Measurements from ENCODE around the gene ATG4A. TPM values are rescaled to one million over a fixed set of nuclear protein-coding genes. Genes with fewer than 3 reads are reported as not detected.

Gene ATG4A
- total RNA-seq, 1 experiment from 2014 or later, result 6.4 TPM

DNA sequence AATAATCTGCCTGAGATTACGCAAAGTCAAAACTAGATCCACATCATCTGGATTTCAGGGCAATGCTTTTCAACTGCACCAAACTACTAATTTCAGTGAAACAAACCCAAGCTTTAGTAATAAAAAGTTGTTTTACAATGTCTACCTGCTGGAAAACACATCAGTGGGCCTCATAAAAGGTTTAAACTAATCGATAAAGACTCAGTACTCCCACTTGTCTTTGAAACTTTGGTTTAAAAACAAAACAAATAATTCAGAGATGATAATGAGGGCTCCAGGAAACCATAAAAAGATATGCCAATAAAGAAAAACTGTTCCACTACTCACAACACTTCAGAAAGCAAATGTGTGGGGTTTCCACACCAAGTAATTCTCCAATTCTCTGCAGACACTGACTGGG, 10.5 kb upstream of the ATG4A start:
- no peak for DNase-seq
- no peak overlapping the region for H3K23ac ChIP-seq (ENCODE audit: insufficient read length, low read depth, low read length)
- Mint-ChIP-seq H3K4me3 (no peak overlapping the region), H3K9me3 (no peaks in the 10 kb centered on the region), H3K27me3 (ENCODE audit: low read depth) (no peaks in the 10 kb centered on the region), H3K27ac (no peak overlapping the region), H3K4me1 (no peaks in the 10 kb centered on the region), H3K36me3 (ENCODE audit: insufficient read depth in 1 of 3, low read depth in 3 of 3) (peaks cover 2 to 15% (median 10%) of the 10 kb centered on the region in 3 experiments; a peak in 5 of 7 replicates)
- H2AK5ac ChIP-seq (ENCODE audit: insufficient read length, low read length), result no peak overlapping the region
- no peak overlapping the region for H2AFZ ChIP-seq (ENCODE audit: low read length)
- H3K9ac ChIP-seq (ENCODE audit: extremely low read depth, insufficient read length, low read length), result no peak overlapping the region
- no CpG with 5 or more reads among the region's 2 CpGs for WGBS (ENCODE audit: extremely low coverage, insufficient read length, low lambda C conversion rate)
- no peaks in the 10 kb centered on the region for H3K27me3 ChIP-seq (ENCODE audit: insufficient read depth, low read length)
- H4K8ac ChIP-seq (replicated peaks; ENCODE audit: insufficient read length, low read depth, low read length), result no peak overlapping the region
- no peaks in the 10 kb centered on the region for H3K9me3 ChIP-seq (ENCODE audit: control insufficient read depth, low read depth, low read length)
- H3K27ac ChIP-seq (ENCODE audit: insufficient read length, low read depth, low read length), result no peak overlapping the region
- no peak overlapping the region for H2BK120ac ChIP-seq (ENCODE audit: low read depth, low read length, poor library complexity, severe bottlenecking)
- H3T11ph ChIP-seq (ENCODE audit: low read length), result no peak overlapping the region
- no peak overlapping the region for H2BK12ac ChIP-seq (ENCODE audit: insufficient read length, low read depth, low read length)
- H2BK5ac ChIP-seq (ENCODE audit: insufficient read length, low read length), result no peak overlapping the region
- no peaks in the 10 kb centered on the region for H3K23me2 ChIP-seq (ENCODE audit: insufficient read length, low read depth, low read length, poor library complexity, severe bottlenecking)
- H4K20me1 ChIP-seq (ENCODE audit: control insufficient read depth, insufficient read depth, insufficient read length), result no peaks in the 10 kb centered on the region
- H4K5ac ChIP-seq (ENCODE audit: insufficient read length, low read depth, low read length), result no peak overlapping the region
- no peaks in the 10 kb centered on the region for H3K4me1 ChIP-seq (ENCODE audit: insufficient read depth, low read length)
- no peak overlapping the region for H2BK15ac ChIP-seq (ENCODE audit: low read depth, low read length)
- TF ChIP-seq CTCF (conservative IDR thresholded peaks at IDR 0.05), result no peak
- no peak overlapping the region for H3K14ac ChIP-seq (ENCODE audit: insufficient read depth, low read length)
- H3K79me2 ChIP-seq (ENCODE audit: insufficient read depth, low read length), result no peaks in the 10 kb centered on the region
- H3K4ac ChIP-seq (ENCODE audit: low read depth, low read length), result no peak overlapping the region
- no peak overlapping the region for H2BK20ac ChIP-seq (ENCODE audit: low read depth, low read length, poor library complexity, severe bottlenecking)
- H4K91ac ChIP-seq (ENCODE audit: insufficient read length, low read depth, low read length), result no peak overlapping the region
- H3K56ac ChIP-seq (ENCODE audit: insufficient read length, low read depth, low read length), result no peak overlapping the region
- H3K4me2 ChIP-seq (ENCODE audit: insufficient read depth, insufficient read length, low read length), result no peak overlapping the region
- no peaks in the 10 kb centered on the region for H3K79me1 ChIP-seq (ENCODE audit: insufficient read depth, low read depth, low read length, poor library complexity, severe bottlenecking)
- H3K18ac ChIP-seq (ENCODE audit: insufficient read length, low read depth, low read length), result no peak overlapping the region

Data from H9 (cell line).